Activated B cell treated with CpG ODN at 0.5 μM for 24 hours (primary cell): ENCODE measurements around the gene TLR6. TPM values are rescaled to one million over a fixed set of nuclear protein-coding genes. Genes with fewer than 3 reads are reported as not detected.

ENCODE experiments used
- ATAC-seq: fragments of 200-7000 bp; cut with Tn5 transposase; one replicate; pipeline ENCODE4 v1.10.0; 2021; ENCODE audit warnings: low read depth, mild to moderate bottlenecking, moderate library complexity
- CTCF ChIA-PET: fragments of 350-600 bp; sonication (Branson Sonifier 250); formaldehyde crosslinking; loops from one replicate; lab custom pipeline; 2021; ENCODE audit warnings: antibody characterized with exemption; lab: Charles Lee
- POLR2A ChIA-PET: fragments of 350-600 bp; sonication (Branson Sonifier 250); formaldehyde crosslinking; loops from one replicate; lab custom pipeline; 2021; ENCODE audit warnings: antibody characterized with exemption; lab: Charles Lee
- DNase-seq: peaks from one replicate; pipeline ENCODE4 v3.0.0; 2022
- H3K27ac Mint-ChIP-seq: one replicate; pipeline ENCODE4 v1.8.0; 2020; ENCODE audit warnings: mixed read lengths
- H3K27me3 Mint-ChIP-seq: one replicate; pipeline ENCODE4 v1.8.0; 2021; ENCODE audit warnings: mixed read lengths
- H3K36me3 Mint-ChIP-seq: one replicate; pipeline ENCODE4 v1.8.0; 2021; ENCODE audit warnings: low read depth, mixed read lengths
- H3K4me1 Mint-ChIP-seq: one replicate; pipeline ENCODE4 v1.8.0; 2021; ENCODE audit warnings: mixed read lengths
- H3K4me3 Mint-ChIP-seq: one replicate; pipeline ENCODE4 v1.8.0; 2020; ENCODE audit warnings: mild to moderate bottlenecking, mixed read lengths
- H3K9me3 Mint-ChIP-seq: one replicate; pipeline ENCODE4 v1.8.0; 2020; ENCODE audit warnings: mixed read lengths
- intact Hi-C: fragments of 100-400 bp; cut with micrococcal nuclease; formaldehyde crosslinking; loops from one replicate; pipeline ENCODE4 v1.15.1; 2024
- total RNA-seq: library from RNA; stranded (reverse); gene quantifications from 2 replicates; pipeline ENCODE4 v1.2.3, GENCODE V29; 2022
- TF ChIP-seq, protein P1 (sequence below): fragments of 200-600 bp; IDR thresholded peaks from one replicate; pipeline ENCODE4 v1.8.0; 2022; ENCODE audit warnings: antibody characterized with exemption, mild to moderate bottlenecking

TLR6 gene
- total RNA-seq, 1 donor from 2014 or later, result 64.7 TPM

DNA sequence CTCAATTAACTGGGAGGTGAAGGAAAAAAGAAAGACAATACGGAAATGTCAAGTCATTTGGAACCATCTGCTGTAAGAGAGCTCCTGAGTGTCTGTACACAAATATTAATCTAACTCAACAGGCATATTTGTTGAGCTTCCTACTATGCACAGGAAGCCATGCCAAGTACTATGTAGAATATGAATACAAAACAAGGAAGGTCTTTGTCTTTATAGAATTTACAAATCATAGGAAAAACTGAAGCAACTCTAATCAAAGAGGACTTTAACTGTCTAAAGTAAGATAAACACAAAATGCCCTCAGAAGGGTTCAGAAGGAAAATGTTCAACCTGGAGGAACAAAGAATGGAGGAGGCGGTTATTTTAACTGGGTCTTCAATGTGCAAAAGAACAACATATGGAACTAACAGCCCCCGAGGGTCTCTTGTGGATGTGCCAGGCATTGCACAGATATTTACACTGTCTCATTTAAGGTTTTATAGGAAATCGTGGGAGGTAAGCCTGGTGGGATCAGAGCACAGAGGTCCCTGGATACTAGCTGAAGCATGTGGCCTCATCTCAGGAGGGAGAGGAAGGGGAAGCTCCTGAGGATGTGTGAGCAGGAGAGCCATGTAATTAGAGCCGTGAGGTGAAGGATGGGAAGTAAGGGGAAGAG is 16.8 kb upstream of the TLR6 start:
- Mint-ChIP-seq H3K4me3 (no peak overlapping the region), H3K36me3 (no peaks in the 10 kb centered on the region), H3K4me1 (peaks cover 7% of the 10 kb centered on the region), H3K9me3 (no peaks in the 10 kb centered on the region), H3K27me3 (no peaks in the 10 kb centered on the region), H3K27ac (no peak overlapping the region)
- no peak for DNase-seq
- POLR2A ChIA-PET, result no interaction called here
- ATAC-seq, result peak; percentile 37
- TF ChIP-seq, protein P1, sequence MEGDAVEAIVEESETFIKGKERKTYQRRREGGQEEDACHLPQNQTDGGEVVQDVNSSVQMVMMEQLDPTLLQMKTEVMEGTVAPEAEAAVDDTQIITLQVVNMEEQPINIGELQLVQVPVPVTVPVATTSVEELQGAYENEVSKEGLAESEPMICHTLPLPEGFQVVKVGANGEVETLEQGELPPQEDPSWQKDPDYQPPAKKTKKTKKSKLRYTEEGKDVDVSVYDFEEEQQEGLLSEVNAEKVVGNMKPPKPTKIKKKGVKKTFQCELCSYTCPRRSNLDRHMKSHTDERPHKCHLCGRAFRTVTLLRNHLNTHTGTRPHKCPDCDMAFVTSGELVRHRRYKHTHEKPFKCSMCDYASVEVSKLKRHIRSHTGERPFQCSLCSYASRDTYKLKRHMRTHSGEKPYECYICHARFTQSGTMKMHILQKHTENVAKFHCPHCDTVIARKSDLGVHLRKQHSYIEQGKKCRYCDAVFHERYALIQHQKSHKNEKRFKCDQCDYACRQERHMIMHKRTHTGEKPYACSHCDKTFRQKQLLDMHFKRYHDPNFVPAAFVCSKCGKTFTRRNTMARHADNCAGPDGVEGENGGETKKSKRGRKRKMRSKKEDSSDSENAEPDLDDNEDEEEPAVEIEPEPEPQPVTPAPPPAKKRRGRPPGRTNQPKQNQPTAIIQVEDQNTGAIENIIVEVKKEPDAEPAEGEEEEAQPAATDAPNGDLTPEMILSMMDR, result no peak
- CTCF ChIA-PET, result interaction anchor here (0.6 to 2.5 kb wide), 5 partner anchors 13 to 262 kb away, joined by 3 to 14 read pairs (median 3); partner anchors contain the start of gene TLR10
- intact Hi-C loops, result no loop called here

DNA sequence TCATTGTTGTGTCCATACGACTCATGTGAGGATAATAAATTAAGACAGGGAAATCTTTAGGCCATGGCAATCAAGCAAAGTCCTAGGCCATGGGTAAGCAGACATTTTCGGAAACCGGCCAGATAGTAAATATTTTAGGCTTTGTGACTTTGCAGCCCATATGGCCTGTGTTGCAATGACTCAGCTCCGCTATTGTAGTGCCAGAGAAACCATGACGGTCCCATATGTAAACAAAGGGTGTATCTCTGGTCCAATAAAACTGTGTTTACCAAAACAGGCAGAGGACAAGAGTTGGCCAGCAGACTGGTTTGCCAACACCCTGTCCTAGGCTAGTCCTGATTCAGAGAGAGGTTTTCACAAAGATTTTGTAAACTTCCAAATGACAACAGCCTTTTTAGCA is 16.0 kb upstream of the TLR6 start:
- POLR2A ChIA-PET, result no interaction called here
- H3K4me1 Mint-ChIP-seq, result peaks cover 11% of the 10 kb centered on the region

DNA sequence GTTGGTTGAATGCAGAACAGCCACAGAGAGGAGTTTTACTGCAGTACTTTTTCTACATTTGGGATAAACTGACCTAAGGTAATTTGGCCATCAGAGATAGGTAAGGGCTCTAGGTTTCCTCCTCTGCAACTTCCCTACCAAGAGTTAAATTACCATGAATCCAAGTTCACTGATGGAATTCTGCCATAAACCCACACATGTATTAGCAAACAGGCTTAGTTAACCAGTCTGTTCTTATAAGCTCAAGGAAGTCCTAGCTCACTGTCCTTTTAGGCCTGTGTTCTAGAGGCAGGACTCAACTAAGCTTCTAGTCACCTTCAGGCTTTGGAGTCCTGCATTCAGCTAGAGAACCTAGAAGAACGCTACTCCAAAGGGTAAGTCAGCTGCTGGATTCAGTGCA is 15.0 kb upstream of the TLR6 start:
- Mint-ChIP-seq H3K27ac (no peak overlapping the region), H3K9me3 (no peaks in the 10 kb centered on the region), H3K4me3 (no peak overlapping the region), H3K27me3 (no peaks in the 10 kb centered on the region), H3K4me1 (peaks cover 16% of the 10 kb centered on the region), H3K36me3 (no peaks in the 10 kb centered on the region)
- DNase-seq (no peak), ATAC-seq (no peak)
- intact Hi-C loops, result no loop called here
- TF ChIP-seq, protein P1, result no peak
- CTCF ChIA-PET, result no interaction called here
- POLR2A ChIA-PET, result interaction anchor here (1.0 kb wide), 1 partner anchor 68 kb away, joined by 3 read pairs; no protein-coding TSS in a partner anchor

More for the DNA sequence above, 16.0 kb upstream of the TLR6 start:
- intact Hi-C loops, result no loop called here
- TF ChIP-seq, protein P1, result no peak
- CTCF ChIA-PET, result interaction anchor here (2.0 to 2.5 kb wide), 2 partner anchors 12 to 113 kb away, joined by 9 to 14 read pairs; no protein-coding TSS in a partner anchor
- DNase-seq (no peak), ATAC-seq (no peak)
- Mint-ChIP-seq H3K27me3 (no peaks in the 10 kb centered on the region), H3K4me3 (no peak overlapping the region), H3K27ac (no peak overlapping the region), H3K36me3 (no peaks in the 10 kb centered on the region), H3K9me3 (no peaks in the 10 kb centered on the region)

DNA sequence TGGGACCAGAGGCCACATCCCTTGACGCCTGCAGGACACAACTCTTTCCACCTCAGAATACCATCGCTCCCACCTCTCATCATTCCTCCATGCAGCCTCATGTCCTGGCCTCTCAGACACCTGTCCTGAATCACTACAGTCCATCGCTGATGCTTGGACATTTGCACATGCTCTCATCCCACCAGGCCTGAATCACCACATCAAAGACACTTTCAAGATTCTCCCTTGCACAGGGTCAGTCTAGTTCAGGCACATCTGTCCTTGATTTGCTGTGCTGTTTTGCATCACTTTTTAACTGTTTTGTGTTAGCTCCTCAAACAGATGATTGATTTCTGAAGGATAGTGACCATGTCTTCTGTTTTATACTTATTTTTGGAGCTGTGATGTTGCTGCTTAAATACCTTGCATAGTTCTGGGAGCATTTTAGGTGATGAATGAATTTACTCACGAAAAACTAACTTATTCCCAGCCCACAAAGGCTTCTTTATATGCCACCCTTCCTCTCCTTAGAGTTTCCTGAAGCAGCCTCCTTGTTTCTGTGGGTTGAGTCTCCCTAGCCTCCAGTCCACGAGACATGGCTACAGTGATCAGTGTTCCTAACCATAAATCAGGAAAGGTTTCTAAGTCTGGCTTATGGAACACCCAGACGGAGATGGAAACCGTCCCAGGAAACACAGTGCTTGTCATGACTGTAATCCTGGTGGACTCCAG is 13.6 kb upstream of the TLR6 start:
- no peaks in the 10 kb centered on the region for H3K36me3 Mint-ChIP-seq
- TF ChIP-seq, protein P1, result no peak
- no peak for ATAC-seq
- CTCF ChIA-PET, result interaction anchor here (1.1 kb wide), 1 partner anchor 111 kb away, joined by 3 read pairs; no protein-coding TSS in a partner anchor
- H3K27me3 Mint-ChIP-seq, result no peaks in the 10 kb centered on the region
- H3K9me3 Mint-ChIP-seq, result no peaks in the 10 kb centered on the region
- H3K4me3 Mint-ChIP-seq, result no peak overlapping the region
- POLR2A ChIA-PET, result no interaction called here
- intact Hi-C loops, result no loop called here
- H3K4me1 Mint-ChIP-seq, result peaks cover 16% of the 10 kb centered on the region
- H3K27ac Mint-ChIP-seq, result no peak overlapping the region
- DNase-seq, result no peak

DNA sequence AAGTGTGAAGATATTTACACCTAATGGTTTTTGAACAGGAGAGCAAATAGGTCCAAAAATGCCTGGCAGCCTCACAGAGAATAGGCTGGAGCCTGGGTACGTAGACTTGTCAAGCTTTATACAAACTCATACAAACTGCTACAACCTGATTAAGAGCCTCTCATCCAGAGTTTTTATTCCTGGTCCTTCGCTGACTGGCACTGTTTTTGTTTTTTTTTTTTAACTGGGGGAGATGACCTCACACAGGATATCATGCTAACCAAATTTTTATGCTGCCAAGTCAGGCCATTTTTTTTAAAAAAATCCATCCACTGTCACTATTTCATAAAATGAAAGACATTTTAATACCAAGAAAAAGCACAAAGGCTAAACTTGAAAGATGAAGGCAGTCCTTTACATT is 12.9 kb upstream of the TLR6 start:
- TF ChIP-seq, protein P1, result no peak
- ATAC-seq, result no peak
- intact Hi-C loops, result no loop called here
- no peak overlapping the region for H3K27ac Mint-ChIP-seq
- ChIA-PET POLR2A (interaction anchor here (0.6 kb wide), 1 partner anchor 500 kb away, joined by 3 read pairs; no protein-coding TSS in a partner anchor), CTCF (no interaction called here)
- no peak overlapping the region for H3K4me3 Mint-ChIP-seq
- peaks cover 16% of the 10 kb centered on the region for H3K4me1 Mint-ChIP-seq
- no peak for DNase-seq
- H3K27me3 Mint-ChIP-seq, result no peaks in the 10 kb centered on the region
- H3K9me3 Mint-ChIP-seq, result no peaks in the 10 kb centered on the region
- no peaks in the 10 kb centered on the region for H3K36me3 Mint-ChIP-seq
